OCI-LY7 (cell line): ENCODE results near the gene LZTFL1.

Experiments
- CTCF ChIP-seq: fragments of 200-600 bp; sonication (generic); conservative IDR thresholded peaks from 2 replicates; pipeline ENCODE4 v1.5.1; 2014; ENCODE audit warnings: mild to moderate bottlenecking, antibody characterized with exemption, low read length, moderate library complexity, mixed read lengths
- EZH2phosphoT487 ChIP-seq: fragments of 200-600 bp; sonication (generic); IDR thresholded peaks from 2 replicates; pipeline ENCODE4 v1.6.1; 2018; ENCODE audit warnings: low read depth, borderline replicate concordance, mild to moderate bottlenecking, mixed run types, antibody characterized with exemption, low read length, moderate library complexity, mixed read lengths

- TF ChIP-seq CTCF (no peak), EZH2phosphoT487 (no peak)
These were observed 10.9 kb upstream of the LZTFL1 start for GRCh38 chr3:45852828-45853227.
